ENCODE measurements around the gene DDX49.

DNA sequence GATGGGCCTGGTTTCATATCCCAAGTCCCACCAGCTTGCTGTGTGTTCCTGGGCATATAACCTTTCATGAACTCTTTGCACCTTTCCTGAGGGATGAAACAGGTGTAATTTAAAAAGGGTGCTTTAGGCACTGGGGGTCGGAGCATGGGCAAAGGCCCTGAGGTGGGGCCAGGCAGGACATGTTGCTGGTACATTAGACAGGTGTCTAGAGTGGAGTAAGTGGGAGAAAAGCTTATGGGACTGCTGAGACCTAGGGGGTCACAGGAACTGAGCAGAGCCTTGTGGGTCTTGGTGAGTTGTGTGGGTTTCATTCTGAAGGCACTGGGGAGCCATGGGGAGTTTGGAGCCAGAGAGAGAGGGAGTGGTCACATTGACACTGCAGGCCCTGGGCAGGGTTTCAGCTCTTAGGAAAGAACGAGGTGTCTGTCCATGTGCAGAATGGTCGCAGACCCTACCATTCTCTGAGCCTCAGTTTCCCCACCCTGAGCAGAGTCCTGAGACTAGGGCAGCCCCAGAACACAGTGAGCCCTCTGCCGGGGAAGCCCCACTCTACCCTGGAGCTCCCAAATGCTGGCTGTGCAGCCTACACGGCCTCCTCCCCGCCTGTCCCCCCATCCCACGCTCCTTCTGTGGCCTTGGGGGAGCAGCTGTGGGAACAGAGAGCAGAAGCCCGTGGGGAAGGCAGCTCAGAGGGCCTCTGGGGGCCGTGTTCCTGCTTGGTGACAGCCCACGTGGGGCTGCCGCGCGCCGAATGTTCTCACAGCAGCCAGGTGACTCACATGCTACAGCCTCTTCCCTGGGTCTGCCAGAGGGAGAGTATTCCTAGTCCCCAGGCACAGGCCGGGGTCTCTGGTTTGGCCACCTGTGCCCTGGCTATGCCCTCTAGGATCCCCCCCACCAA, 28.8 kb downstream of the DDX49 start:
- TF ChIP-seq, protein P1, sequence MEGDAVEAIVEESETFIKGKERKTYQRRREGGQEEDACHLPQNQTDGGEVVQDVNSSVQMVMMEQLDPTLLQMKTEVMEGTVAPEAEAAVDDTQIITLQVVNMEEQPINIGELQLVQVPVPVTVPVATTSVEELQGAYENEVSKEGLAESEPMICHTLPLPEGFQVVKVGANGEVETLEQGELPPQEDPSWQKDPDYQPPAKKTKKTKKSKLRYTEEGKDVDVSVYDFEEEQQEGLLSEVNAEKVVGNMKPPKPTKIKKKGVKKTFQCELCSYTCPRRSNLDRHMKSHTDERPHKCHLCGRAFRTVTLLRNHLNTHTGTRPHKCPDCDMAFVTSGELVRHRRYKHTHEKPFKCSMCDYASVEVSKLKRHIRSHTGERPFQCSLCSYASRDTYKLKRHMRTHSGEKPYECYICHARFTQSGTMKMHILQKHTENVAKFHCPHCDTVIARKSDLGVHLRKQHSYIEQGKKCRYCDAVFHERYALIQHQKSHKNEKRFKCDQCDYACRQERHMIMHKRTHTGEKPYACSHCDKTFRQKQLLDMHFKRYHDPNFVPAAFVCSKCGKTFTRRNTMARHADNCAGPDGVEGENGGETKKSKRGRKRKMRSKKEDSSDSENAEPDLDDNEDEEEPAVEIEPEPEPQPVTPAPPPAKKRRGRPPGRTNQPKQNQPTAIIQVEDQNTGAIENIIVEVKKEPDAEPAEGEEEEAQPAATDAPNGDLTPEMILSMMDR (IDR thresholded peaks at IDR 0.05) = no peak
- TF ChIP-seq EZH2 (IDR thresholded peaks at IDR 0.05; ENCODE audit: borderline replicate concordance, insufficient read depth, low read depth, low read length, poor library complexity, severe bottlenecking) = no peak
